ENCODE data around the gene SETD1A.

GRCh38 chr16:30967795-30968194, 10.2 kb downstream of the SETD1A start:
- TF ChIP-seq EZH2 (IDR thresholded peaks at IDR 0.05; ENCODE audit: insufficient read depth, poor library complexity, severe bottlenecking) (no peak), EZH2phosphoT487 (IDR thresholded peaks at IDR 0.05; ENCODE audit: insufficient read depth, low read depth) (no peak)
